CD14-positive monocyte (primary cell): Measurements from ENCODE around the gene FOS. TPM values are rescaled to one million over a fixed set of nuclear protein-coding genes. Genes with fewer than 3 reads are reported as not detected.
A peak's percentile ranks its signal among the peaks of the same experiment; 100 is the strongest.

Source experiments
- DNase-seq, 3 donors: peaks; one replicate each; pipeline ENCODE4 v3.0.0-alpha.2; 2011 to 2022
- H2AFZ ChIP-seq: 2 replicates; pipeline ENCODE4 v1.6.0; 2012; ENCODE audit warnings: mild to moderate bottlenecking, low read depth, low read length, inconsistent platforms; ENCODE audit not compliant: insufficient read depth, poor library complexity, severe bottlenecking
- H3K27ac ChIP-seq, 2 donors: 1 replicate in 1 of 2; 2 replicates in 1 of 2; pipeline ENCODE4 v1.5.1; 2012 to 2013; ENCODE audit warnings: low read length in 2 of 2, control low read depth in 1 of 2, inconsistent platforms in 1 of 2, low read depth in 1 of 2, mild to moderate bottlenecking in 1 of 2
- H3K27me3 ChIP-seq, 2 donors: one replicate each; pipeline versions ENCODE4 v1.6.0 to v1.6.1; 2011 to 2013; ENCODE audit warnings: low read length in 2 of 2; ENCODE audit not compliant: control insufficient read depth in 2 of 2, insufficient read depth in 2 of 2
- H3K36me3 ChIP-seq, 2 donors: replicated peaks in 1 of 2; 1 replicate in 1 of 2; 2 replicates in 1 of 2; pipeline versions ENCODE4 v1.5.1 to v1.6.1; 2012 to 2013; ENCODE audit warnings: low read length in 2 of 2, control low read depth in 1 of 2, inconsistent platforms in 1 of 2, mild to moderate bottlenecking in 1 of 2; ENCODE audit not compliant: insufficient read depth in 2 of 2, control insufficient read depth in 1 of 2
- H3K4me1 ChIP-seq, 2 donors: 1 replicate in 1 of 2; 2 replicates in 1 of 2; pipeline versions ENCODE4 v1.5.1 to v1.6.1; 2012 to 2013; ENCODE audit warnings: low read length in 2 of 2, control low read depth in 1 of 2, inconsistent platforms in 1 of 2, mild to moderate bottlenecking in 1 of 2, moderate library complexity in 1 of 2; ENCODE audit not compliant: insufficient read depth in 2 of 2, control insufficient read depth in 1 of 2
- H3K4me2 ChIP-seq: replicated peaks from 2 replicates; pipeline ENCODE3; 2012; ENCODE audit warnings: low read length, moderate library complexity, mild to moderate bottlenecking; ENCODE audit not compliant: poor library complexity, severe bottlenecking; ENCODE audit errors: extremely low read depth
- H3K4me3 ChIP-seq, 3 experiments: fragments of 200-600 bp in 1 of 3; sonication (generic) in 1 of 3; replicated peaks in 1 of 3; 1 replicate in 2 of 3; 2 replicates in 1 of 3; pipeline ENCODE4 v1.5.1; 2011 to 2013; ENCODE audit warnings: low read length in 3 of 3, mild to moderate bottlenecking in 3 of 3, control low read depth in 2 of 3, low read depth in 2 of 3, inconsistent platforms in 1 of 3, moderate library complexity in 1 of 3
- H3K79me2 ChIP-seq: 2 replicates; pipeline ENCODE4 v1.6.0; 2012; ENCODE audit warnings: mild to moderate bottlenecking, control low read depth, inconsistent platforms, low read length, moderate library complexity; ENCODE audit not compliant: insufficient read depth
- H3K9ac ChIP-seq: 2 replicates; pipeline ENCODE4 v1.6.0; 2017; ENCODE audit warnings: low read length, mild to moderate bottlenecking; ENCODE audit not compliant: insufficient read depth, poor library complexity, severe bottlenecking
- H3K9me3 ChIP-seq, 2 donors: replicated peaks in 1 of 2; 1 replicate in 1 of 2; 2 replicates in 1 of 2; pipeline versions ENCODE4 v1.5.1 to v1.6.1; 2012 to 2013; ENCODE audit warnings: low read length in 2 of 2, control low read depth in 1 of 2; ENCODE audit not compliant: control insufficient read depth in 1 of 2, insufficient read depth in 1 of 2
- H4K20me1 ChIP-seq: 2 replicates; pipeline ENCODE4 v1.6.0; 2012; ENCODE audit warnings: mild to moderate bottlenecking, low read length, control low read depth, moderate library complexity; ENCODE audit not compliant: insufficient read depth
- H3K27ac Mint-ChIP-seq, 7 donors: one replicate each; pipeline ENCODE4 v1.8.0; 2020; ENCODE audit warnings: mild to moderate bottlenecking in 7 of 7, mixed read lengths in 7 of 7, moderate library complexity in 6 of 7, inconsistent platforms in 2 of 7
- H3K27me3 Mint-ChIP-seq, 3 donors: one replicate each; pipeline ENCODE4 v1.8.0; 2021 to 2022; ENCODE audit warnings: low read depth in 3 of 3, mild to moderate bottlenecking in 3 of 3, mixed read lengths in 3 of 3, moderate library complexity in 3 of 3, inconsistent platforms in 1 of 3
- H3K36me3 Mint-ChIP-seq, 2 donors: one replicate each; pipeline ENCODE4 v1.8.0; 2020; ENCODE audit warnings: mixed read lengths in 2 of 2, inconsistent platforms in 1 of 2, mild to moderate bottlenecking in 1 of 2
- H3K4me1 Mint-ChIP-seq: one replicate; pipeline ENCODE4 v1.8.0; 2020; ENCODE audit warnings: mild to moderate bottlenecking, mixed read lengths
- H3K4me3 Mint-ChIP-seq, 2 donors: one replicate each; pipeline ENCODE4 v1.8.0; 2020; ENCODE audit warnings: mild to moderate bottlenecking in 2 of 2, mixed read lengths in 2 of 2, moderate library complexity in 1 of 2
- H3K9me3 Mint-ChIP-seq, 7 donors: one replicate each; pipeline ENCODE4 v1.8.0; 2020 to 2022; ENCODE audit warnings: mixed read lengths in 7 of 7, mild to moderate bottlenecking in 6 of 7, moderate library complexity in 6 of 7, inconsistent platforms in 2 of 7
- WGBS: methylation state at CpG from one replicate; pipeline ENCODE4 v1.1.5; 2013; ENCODE audit warnings: missing lambda C conversion rate; ENCODE audit not compliant: insufficient coverage; 5-methylcytosine and 5-hydroxymethylcytosine counted together
- intact Hi-C, 2 donors: fragments of 100-400 bp; cut with micrococcal nuclease; formaldehyde crosslinking; loops; one replicate each; pipeline versions ENCODE4 v1.15.0 to v1.15.1; 2023
- polyA plus RNA-seq, 3 donors: library from polyadenylated mRNA; depleted of rRNA in 1 of 3; unstranded in 2 of 3; stranded (reverse) in 1 of 3; fragments of 300-500 nt in 2 of 3; fragments of >200 nt in 1 of 3; fragmentation: Illumina TruSeq in 2 of 3; gene quantifications; 1 replicate in 2 of 3; 2 replicates in 1 of 3; pipeline ENCODE4 v1.2.3, GENCODE V29; 2012 to 2021
- TF ChIP-seq, protein P1 (sequence below): fragments of 200-600 bp; IDR thresholded peaks from one replicate; pipeline ENCODE4 v1.8.0; 2022; ENCODE audit warnings: antibody characterized with exemption, mild to moderate bottlenecking

FOS gene
- polyA plus RNA-seq, 3 donors: 4,403 to 5,159 (median 4,841) TPM

DNA sequence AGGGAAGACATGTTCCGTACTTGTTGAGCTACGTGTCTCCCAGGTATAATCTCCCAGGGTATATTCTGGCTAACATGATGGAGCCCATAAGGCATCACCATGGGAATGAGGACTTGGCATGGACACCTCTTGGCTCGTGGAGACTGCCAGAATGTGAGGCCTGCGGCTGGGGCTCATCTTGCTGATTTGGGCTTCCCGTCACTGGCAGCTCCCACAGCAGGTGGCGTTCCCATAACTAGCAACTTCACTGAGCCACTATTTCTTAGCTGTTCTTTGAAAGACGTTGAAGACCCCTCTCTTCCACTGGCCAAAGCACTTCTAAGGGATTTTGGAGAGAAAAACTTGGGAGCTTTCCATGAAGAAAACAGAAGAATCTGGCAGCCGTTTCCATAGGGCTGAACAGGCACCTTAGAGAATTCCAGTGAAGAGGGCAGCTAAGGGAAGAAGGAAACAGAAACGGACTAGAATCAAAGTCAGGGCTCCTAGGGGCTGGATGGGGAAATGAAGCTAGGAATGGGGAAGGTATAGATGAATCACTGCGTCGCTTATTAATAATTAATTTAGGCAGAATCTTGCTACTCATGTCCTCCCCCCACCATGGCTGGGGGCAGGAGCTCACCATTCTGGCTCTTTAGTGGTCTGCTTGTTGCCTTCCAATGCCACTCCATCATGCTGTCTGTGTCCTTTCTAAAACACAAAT is 39.7 kb upstream of the FOS start:
- WGBS: 97% methylated on average over 5 of the region's 11 CpGs
- Mint-ChIP-seq H3K27me3 (peaks cover 2 to 5% (median 2%) of the 10 kb centered on the region in 3 donors), H3K36me3 (peaks cover 0 to 2% of the 10 kb centered on the region in 2 donors), H3K4me3 (peak overlapping the region in 1 of 2 donors; percentile 10), H3K4me1 (peaks cover 42% of the 10 kb centered on the region), H3K9me3 (peaks cover 0 to 2% (median 0%) of the 10 kb centered on the region in 7 donors), H3K27ac (peak overlapping the region in 1 of 7 donors; percentile 37)
- Histone ChIP-seq H4K20me1 (no peaks in the 10 kb centered on the region), H2AFZ (no peak overlapping the region), H3K36me3 (no peaks in the 10 kb centered on the region), H3K27ac (no peak overlapping the region), H3K79me2 (no peaks in the 10 kb centered on the region), H3K27me3 (no peaks in the 10 kb centered on the region), H3K4me1 (peaks cover 44 to 48% of the 10 kb centered on the region in 2 donors), H3K4me2 (no peak overlapping the region), H3K4me3 (no peak overlapping the region), H3K9ac (no peak overlapping the region), H3K9me3 (no peaks in the 10 kb centered on the region)
- peak in 2 of 3 donors; percentile 47 to 48 for DNase-seq
- TF ChIP-seq, protein P1, sequence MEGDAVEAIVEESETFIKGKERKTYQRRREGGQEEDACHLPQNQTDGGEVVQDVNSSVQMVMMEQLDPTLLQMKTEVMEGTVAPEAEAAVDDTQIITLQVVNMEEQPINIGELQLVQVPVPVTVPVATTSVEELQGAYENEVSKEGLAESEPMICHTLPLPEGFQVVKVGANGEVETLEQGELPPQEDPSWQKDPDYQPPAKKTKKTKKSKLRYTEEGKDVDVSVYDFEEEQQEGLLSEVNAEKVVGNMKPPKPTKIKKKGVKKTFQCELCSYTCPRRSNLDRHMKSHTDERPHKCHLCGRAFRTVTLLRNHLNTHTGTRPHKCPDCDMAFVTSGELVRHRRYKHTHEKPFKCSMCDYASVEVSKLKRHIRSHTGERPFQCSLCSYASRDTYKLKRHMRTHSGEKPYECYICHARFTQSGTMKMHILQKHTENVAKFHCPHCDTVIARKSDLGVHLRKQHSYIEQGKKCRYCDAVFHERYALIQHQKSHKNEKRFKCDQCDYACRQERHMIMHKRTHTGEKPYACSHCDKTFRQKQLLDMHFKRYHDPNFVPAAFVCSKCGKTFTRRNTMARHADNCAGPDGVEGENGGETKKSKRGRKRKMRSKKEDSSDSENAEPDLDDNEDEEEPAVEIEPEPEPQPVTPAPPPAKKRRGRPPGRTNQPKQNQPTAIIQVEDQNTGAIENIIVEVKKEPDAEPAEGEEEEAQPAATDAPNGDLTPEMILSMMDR: no peak
- intact Hi-C loops: no loop called here

DNA sequence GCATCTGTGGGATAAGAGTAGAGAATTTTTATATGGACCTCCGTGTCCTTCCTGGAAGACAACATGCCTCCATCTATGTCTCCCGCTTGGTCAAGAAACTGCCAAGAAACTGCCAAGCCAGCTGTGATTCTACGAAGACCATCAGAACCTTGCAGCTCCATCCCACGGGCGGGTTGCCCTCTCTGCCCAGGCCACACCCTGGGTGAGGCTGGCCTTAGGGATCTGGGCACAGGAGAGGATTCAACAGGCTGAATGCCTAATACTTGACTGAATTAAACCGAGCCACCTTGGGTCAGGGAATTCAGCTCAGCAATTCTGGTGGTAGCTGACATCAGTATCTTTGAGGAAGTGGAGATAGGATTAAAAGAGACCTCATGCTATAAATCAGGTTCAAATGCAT is 37.8 kb upstream of the FOS start:
- Mint-ChIP-seq H3K4me1 (peaks cover 30% of the 10 kb centered on the region), H3K27ac (no peak overlapping the region), H3K9me3 (no peaks in the 10 kb centered on the region), H3K4me3 (no peak overlapping the region), H3K27me3 (peaks cover 0 to 5% (median 2%) of the 10 kb centered on the region in 3 donors), H3K36me3 (peaks cover 0 to 2% of the 10 kb centered on the region in 2 donors)
- Histone ChIP-seq H3K4me2 (no peak overlapping the region), H3K4me3 (no peak overlapping the region), H3K36me3 (no peaks in the 10 kb centered on the region), H4K20me1 (no peaks in the 10 kb centered on the region), H3K79me2 (no peaks in the 10 kb centered on the region), H2AFZ (no peak overlapping the region), H3K27me3 (no peaks in the 10 kb centered on the region), H3K4me1 (peaks cover 25 to 30% of the 10 kb centered on the region in 2 donors), H3K9me3 (no peaks in the 10 kb centered on the region), H3K9ac (no peak overlapping the region), H3K27ac (no peak overlapping the region)
- intact Hi-C loops: no loop called here
- 94% methylated on average over 5 of the region's 6 CpGs for WGBS
- TF ChIP-seq, protein P1: no peak
- DNase-seq: no peak
